Urinary bladder (tissue), 4 donors: ENCODE data around the gene REXO4. TPM values are rescaled to one million over a fixed set of nuclear protein-coding genes. Genes with fewer than 3 reads are reported as not detected.
A peak's percentile ranks its signal among the peaks of the same experiment; 100 is the strongest.

Experiments
- DNase-seq: peaks from one replicate; pipeline ENCODE4 v3.0.0-alpha.2; 2015; ENCODE audit errors: extremely low spot score
- H3K27ac ChIP-seq: one replicate; pipeline ENCODE4 v1.5.1; 2013; ENCODE audit warnings: low read depth, mild to moderate bottlenecking, moderate library complexity
- H3K36me3 ChIP-seq: one replicate; pipeline ENCODE4 v1.6.1; 2013; ENCODE audit warnings: mild to moderate bottlenecking, moderate library complexity; ENCODE audit not compliant: insufficient read depth
- H3K4me1 ChIP-seq: one replicate; pipeline ENCODE4 v1.6.1; 2013; ENCODE audit warnings: mild to moderate bottlenecking, moderate library complexity; ENCODE audit not compliant: insufficient read depth
- H3K4me3 ChIP-seq: one replicate; pipeline ENCODE4 v1.5.1; 2013; ENCODE audit warnings: low read depth, low read length
- WGBS: extraction: QIAGEN DNeasy Blood & Tissue Kit; methylation state at CpG from one replicate; pipeline ENCODE4 v1.1.7; 2013; 5-methylcytosine and 5-hydroxymethylcytosine counted together
- polyA plus RNA-seq: library from polyadenylated mRNA; stranded (reverse); fragments of 200-250 nt; gene quantifications from one replicate; pipeline ENCODE4 v1.2.3, GENCODE V29; 2013
- total RNA-seq: library from RNA; depleted of rRNA; stranded (reverse); fragments of >200 nt; gene quantifications from one replicate; pipeline ENCODE4 v1.2.3, GENCODE V29; 2014
- donor health status: healthy with polysubstance abuse.
- donor health status: healthy.

REXO4 gene
- total and polyA plus RNA-seq, 2 donors: 8.5 to 21.5 TPM

DNA sequence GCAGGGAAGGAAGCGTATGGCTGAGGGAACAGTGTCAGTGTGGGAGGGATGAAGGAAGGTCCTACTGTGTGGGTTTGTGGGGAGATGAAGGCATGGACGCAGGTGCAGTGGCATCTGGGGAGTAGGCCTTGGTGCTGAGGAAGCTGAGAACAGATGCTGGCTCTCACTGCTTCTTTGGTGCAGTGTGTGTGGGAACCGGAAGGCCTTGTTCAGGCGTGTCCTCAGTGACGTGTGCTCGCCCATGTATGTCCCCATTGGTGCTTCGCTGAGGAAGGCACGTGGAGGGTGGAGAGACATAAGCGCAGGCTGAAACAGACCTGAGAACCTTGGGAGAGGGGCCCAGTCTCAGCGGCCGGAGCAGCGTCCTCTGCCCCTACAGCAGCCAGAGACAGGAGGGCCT lies 23.1 kb upstream of the REXO4 start:
- 92% methylated on average over 12 of the region's 12 CpGs for WGBS
- no peaks in the 10 kb centered on the region for H3K4me1 ChIP-seq
- no peaks in the 10 kb centered on the region for H3K36me3 ChIP-seq
- no peak overlapping the region for H3K4me3 ChIP-seq
- no peak for DNase-seq
- no peak overlapping the region for H3K27ac ChIP-seq

DNA sequence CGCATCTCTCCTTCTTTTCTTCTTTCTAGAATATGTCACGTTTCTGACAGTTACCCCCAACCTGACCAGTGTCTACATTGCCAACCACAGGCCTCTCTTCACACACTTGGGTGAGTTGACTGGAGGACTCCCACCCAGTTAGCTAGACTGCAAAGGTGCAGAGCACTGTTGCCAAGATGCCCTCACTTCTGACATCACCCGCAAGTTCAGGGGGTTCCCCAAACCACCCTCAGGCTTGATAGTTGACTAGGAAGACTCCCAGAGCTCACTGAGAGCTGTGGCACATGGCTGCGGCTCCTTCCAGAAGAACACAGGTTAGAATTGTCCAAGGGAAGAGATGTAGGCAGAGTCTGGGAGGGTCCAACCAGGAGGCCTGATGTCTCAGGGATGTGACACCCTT lies 21.5 kb upstream of the REXO4 start:
- no peak for DNase-seq
- Histone ChIP-seq H3K27ac (no peak overlapping the region), H3K4me3 (no peak overlapping the region), H3K4me1 (no peaks in the 10 kb centered on the region), H3K36me3 (no peaks in the 10 kb centered on the region)
- 72% methylated on average over 4 of the region's 4 CpGs for WGBS

DNA sequence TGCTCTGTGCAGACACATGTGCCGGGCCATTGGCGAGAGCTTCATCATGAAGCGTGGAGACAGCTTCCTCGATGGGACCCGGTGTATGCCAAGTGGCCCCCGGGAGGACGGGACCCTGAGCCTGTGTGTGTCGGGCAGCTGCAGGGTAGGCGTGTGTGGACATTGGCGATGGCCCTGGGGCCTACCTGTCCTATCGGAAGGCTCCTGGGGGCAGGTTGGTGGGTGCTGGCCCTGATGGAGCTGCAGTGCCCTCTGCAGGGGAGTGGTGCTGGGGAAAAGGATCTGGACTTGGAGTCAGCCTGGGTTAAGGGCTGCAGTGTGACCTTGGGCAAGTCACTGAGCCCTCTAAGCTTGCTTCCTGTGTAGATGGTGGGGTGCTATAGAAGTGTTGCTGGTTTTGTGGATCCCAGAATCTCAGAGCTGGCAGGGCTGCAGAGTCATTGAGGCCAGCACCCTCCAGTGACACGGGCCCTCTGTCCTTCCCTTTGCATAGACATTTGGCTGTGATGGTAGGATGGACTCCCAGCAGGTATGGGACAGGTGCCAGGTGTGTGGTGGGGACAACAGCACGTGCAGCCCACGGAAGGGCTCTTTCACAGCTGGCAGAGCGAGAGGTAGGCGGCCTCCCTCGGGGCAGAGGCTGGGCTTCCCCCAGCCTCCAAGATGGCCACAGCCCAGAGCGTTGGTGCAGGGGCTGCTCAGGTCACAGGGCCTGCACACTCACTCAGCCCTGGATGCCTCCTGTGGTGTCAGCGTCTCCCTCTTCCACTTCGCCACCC lies 20.1 kb upstream of the REXO4 start:
- WGBS: 95% methylated on average over 20 of the region's 20 CpGs
- no peak for DNase-seq
- H3K4me3 ChIP-seq: no peak overlapping the region
- H3K4me1 ChIP-seq: no peaks in the 10 kb centered on the region
- H3K36me3 ChIP-seq: no peaks in the 10 kb centered on the region
- H3K27ac ChIP-seq: no peak overlapping the region

DNA sequence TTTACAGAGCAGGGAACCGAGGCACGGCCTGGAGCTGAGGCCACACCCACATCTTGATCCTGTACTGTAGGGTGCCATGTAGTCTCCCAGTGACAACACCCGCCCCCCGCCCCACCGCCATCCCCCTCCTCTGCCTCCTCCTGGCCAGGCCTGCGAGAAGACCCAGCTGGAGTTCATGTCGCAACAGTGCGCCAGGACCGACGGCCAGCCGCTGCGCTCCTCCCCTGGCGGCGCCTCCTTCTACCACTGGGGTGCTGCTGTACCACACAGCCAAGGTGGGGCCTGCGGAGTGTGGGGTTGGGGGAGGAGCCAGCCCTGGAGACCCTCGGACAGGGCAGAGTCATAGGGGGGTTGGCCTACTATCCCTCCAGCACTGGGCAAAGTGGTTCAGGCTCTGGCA lies 18.9 kb upstream of the REXO4 start:
- Histone ChIP-seq H3K4me1 (no peaks in the 10 kb centered on the region), H3K4me3 (no peak overlapping the region), H3K27ac (no peak overlapping the region), H3K36me3 (no peaks in the 10 kb centered on the region)
- no peak for DNase-seq
- 73% methylated on average over 16 of the region's 16 CpGs for WGBS

DNA sequence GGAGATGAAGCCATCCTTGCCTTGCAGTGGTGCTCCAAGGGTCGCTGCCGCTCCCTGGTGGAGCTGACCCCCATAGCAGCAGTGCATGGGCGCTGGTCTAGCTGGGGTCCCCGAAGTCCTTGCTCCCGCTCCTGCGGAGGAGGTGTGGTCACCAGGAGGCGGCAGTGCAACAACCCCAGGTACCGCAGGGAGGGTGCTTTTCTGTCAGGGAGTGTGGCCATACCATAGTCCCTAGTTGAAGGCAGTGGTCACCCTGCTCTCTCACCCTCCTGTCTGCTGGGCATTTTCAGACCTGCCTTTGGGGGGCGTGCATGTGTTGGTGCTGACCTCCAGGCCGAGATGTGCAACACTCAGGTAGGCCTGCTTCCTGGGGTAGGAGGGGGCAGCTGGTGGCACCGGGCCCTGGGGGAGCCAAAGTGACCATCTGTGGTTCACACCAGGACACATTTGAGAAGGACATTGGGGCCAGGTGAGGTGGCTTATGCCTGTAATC lies 15.6 kb upstream of the REXO4 start:
- no peaks in the 10 kb centered on the region for H3K36me3 ChIP-seq
- WGBS: 85% methylated on average over 11 of the region's 11 CpGs
- no peak overlapping the region for H3K4me3 ChIP-seq
- DNase-seq: no peak
- H3K27ac ChIP-seq: no peak overlapping the region
- no peaks in the 10 kb centered on the region for H3K4me1 ChIP-seq

DNA sequence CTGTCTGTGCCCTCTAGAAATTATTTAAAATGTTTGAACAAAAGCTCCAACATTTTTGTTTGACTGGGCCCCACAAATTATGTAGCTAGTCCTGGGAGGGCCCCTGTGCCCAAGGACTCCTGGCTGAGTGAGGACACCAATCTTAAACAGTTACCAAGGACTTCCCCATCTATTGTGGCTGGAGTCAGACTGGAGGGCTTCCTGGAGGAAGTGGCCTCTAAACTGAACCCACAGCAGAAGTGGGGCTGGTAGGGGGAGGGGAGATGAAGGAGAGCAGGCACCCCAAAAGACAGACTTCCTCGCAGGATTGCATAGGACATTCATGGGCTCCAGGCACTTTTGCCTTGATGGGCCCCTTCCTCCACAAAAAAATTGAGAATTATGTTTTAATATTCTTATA lies 12.4 kb upstream of the REXO4 start:
- H3K36me3 ChIP-seq: no peaks in the 10 kb centered on the region
- no peaks in the 10 kb centered on the region for H3K4me1 ChIP-seq
- WGBS: 98% methylated on average over 1 of the region's 1 CpG
- no peak for DNase-seq
- no peak overlapping the region for H3K4me3 ChIP-seq
- no peak overlapping the region for H3K27ac ChIP-seq

DNA sequence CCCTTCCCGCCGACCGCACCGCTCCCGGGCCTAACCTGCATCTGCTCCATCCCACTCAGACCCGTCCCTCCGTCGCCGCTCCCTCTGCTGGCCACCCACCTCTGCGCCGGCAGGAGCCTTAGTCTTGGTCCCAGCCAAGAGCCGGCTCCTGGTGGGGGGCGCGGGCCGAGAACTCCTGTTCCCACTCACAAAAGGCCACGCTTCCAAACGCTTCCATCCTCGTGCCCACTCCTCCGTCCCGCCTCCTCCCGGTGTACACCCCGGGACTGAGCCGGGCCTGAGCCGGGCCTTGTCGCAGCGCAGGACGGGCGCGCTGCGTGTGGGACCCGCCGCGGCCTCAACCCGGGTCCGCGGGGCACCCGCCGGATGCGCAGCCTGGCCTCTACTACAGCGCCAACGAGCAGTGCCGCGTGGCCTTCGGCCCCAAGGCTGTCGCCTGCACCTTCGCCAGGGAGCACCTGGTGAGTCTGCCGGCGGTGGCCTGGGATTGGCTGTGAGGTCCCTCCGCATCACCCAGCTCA lies 11.9 kb upstream of the REXO4 start:
- DNase-seq: no peak
- WGBS: 30% methylated on average over 49 of the region's 49 CpGs
- Histone ChIP-seq H3K27ac (no peak overlapping the region), H3K4me1 (no peaks in the 10 kb centered on the region), H3K36me3 (no peaks in the 10 kb centered on the region), H3K4me3 (no peak overlapping the region)

DNA sequence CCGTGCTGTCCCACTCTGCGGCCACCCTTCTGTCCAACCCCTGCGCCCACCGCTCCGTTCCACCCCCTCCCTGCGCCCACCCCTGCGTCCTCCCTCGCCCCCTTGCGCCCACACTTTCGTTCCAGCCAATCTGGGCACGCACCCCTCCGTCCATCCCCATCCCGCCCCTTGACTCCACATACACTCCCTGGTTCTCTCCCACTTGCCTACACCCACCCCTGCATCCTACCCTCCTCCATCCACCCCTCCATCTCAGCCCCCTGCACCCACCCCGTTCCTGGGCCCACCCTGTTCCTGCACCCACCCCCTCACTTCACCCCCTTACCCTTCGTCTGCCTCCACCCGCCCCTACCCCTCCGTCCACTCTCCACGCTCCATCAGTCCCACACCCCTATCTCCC lies 11.4 kb upstream of the REXO4 start:
- no peaks in the 10 kb centered on the region for H3K4me1 ChIP-seq
- 5% methylated on average over 18 of the region's 18 CpGs for WGBS
- H3K36me3 ChIP-seq: no peaks in the 10 kb centered on the region
- peak overlapping the region; percentile 35 for H3K4me3 ChIP-seq
- no peak for DNase-seq
- no peak overlapping the region for H3K27ac ChIP-seq

DNA sequence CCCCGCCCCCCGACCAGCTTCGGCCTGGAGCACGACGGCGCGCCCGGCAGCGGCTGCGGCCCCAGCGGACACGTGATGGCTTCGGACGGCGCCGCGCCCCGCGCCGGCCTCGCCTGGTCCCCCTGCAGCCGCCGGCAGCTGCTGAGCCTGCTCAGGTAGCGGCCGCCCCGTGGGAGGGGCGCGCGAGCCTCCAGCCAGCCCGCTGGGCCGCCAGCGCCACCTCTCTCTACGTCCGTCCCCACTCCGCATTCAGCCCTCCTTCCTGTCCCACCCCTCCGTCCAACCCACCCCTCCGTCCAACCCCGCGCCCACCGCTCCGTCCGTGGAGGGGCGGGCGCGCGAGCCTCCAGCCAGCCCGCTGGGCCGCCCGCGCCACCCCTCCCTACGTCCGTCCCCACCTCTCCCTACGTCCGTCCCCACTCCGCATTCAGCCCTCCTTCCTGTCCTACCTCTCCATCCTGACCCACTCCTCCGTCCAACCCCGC lies 10.8 kb upstream of the REXO4 start:
- Histone ChIP-seq H3K4me1 (no peaks in the 10 kb centered on the region), H3K27ac (no peak overlapping the region), H3K36me3 (no peaks in the 10 kb centered on the region), H3K4me3 (peak overlapping the region; percentile 35)
- DNase-seq: no peak
- WGBS: under 1% methylated on average over 57 of the region's 57 CpGs

DNA sequence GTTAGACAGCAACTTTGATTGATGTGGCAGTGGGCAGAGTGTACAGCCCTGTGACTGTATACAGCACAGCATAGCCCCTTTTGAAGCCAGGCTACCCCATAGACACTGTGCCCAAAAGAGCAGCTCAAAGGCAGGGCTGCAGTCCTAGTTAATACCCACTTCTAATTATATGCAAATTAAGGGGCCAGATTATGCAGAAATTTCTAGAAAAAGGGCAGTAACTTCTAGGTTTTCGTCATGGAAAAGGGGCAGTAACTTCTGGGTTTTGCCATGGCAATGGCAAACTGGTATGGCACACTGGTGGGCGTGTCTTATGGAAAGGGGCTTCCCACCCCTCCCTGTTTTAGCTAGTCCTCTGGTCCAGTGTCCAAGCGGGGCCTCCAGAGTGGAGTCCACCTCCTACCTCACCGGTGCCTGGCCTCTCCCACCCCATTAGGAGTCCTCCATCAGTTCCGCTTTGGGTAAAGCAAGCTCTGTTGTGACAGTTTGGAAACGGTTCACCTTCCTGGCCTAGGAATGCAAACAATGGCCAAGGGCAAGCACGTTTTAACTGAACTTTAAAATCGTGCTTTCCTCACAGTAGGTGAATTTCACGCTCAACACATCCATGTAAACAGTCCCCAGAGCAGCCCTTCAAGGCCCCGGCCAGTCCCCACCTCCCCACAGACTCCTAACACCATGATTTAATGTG lies 10.0 kb upstream of the REXO4 start:
- no peak for DNase-seq
- no peaks in the 10 kb centered on the region for H3K36me3 ChIP-seq
- no peaks in the 10 kb centered on the region for H3K4me1 ChIP-seq
- no peak overlapping the region for H3K4me3 ChIP-seq
- WGBS: 63% methylated on average over 10 of the region's 10 CpGs
- no peak overlapping the region for H3K27ac ChIP-seq

DNA sequence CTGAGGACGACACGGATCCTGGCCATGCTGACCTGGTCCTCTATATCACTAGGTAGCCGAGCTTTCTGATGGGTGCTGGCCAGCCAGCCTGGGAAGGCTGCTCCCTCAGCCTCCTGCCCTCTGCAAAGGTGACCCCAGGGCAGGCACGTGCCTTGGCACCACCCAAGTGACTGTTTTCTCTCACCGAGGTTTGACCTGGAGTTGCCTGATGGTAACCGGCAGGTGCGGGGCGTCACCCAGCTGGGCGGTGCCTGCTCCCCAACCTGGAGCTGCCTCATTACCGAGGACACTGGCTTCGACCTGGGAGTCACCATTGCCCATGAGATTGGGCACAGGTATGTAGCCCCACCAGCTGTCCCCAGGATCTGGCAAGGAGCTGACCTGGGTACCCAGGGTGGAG lies 8.2 kb upstream of the REXO4 start:
- H3K4me1 ChIP-seq: no peaks in the 10 kb centered on the region
- H3K4me3 ChIP-seq: no peak overlapping the region
- no peaks in the 10 kb centered on the region for H3K36me3 ChIP-seq
- 92% methylated on average over 11 of the region's 11 CpGs for WGBS
- no peak for DNase-seq
- H3K27ac ChIP-seq: no peak overlapping the region

DNA sequence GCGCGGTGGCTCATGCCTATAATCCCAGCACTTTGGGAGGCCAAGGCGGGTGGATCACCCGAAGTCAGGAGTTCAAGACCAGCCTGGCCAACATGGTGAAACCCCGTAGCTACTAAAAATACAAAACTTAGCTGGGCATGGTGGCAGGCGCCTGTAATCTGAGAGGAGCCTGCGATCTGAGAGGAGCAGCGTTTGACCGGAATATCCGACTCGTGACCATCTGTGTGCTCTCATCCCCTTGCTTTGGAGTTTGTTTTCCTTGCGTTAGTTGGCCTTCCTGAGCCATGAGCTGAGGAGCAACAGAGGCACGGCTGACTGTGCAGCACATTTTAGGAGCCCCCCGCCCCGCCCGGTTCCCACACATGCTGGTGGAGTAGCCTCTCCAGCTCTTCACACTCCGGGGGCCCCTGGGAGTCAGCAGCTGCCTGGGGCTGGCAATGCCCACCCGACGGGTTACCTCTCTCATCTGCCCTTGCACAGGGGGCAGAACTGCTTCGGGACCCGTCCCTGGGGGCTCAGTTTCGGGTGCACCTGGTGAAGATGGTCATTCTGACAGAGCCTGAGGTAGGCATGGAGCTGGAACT lies 7.3 kb upstream of the REXO4 start:
- 92% methylated on average over 22 of the region's 22 CpGs for WGBS
- no peak overlapping the region for H3K27ac ChIP-seq
- H3K4me3 ChIP-seq: no peak overlapping the region
- no peaks in the 10 kb centered on the region for H3K36me3 ChIP-seq
- no peaks in the 10 kb centered on the region for H3K4me1 ChIP-seq
- no peak for DNase-seq

DNA sequence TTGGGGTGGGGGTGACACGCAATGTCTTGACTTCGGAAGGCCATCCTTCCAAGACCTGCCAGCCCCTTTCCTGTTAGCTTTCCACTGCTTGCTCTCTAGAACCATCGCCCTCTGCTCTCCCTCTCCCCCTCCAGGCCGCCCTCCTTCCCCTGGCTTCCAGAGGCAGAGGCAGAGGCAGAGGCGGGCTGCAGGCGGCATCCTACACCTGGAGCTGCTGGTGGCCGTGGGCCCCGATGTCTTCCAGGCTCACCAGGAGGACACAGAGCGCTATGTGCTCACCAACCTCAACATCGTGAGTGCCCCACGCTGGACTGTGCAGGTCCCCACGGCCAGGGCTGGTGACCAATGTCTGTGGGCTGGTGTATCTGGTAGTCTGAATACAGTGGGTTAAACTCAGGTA lies 6.4 kb upstream of the REXO4 start:
- Histone ChIP-seq H3K4me3 (no peak overlapping the region), H3K36me3 (no peaks in the 10 kb centered on the region), H3K4me1 (no peaks in the 10 kb centered on the region), H3K27ac (no peak overlapping the region)
- no peak for DNase-seq
- 94% methylated on average over 12 of the region's 12 CpGs for WGBS

DNA sequence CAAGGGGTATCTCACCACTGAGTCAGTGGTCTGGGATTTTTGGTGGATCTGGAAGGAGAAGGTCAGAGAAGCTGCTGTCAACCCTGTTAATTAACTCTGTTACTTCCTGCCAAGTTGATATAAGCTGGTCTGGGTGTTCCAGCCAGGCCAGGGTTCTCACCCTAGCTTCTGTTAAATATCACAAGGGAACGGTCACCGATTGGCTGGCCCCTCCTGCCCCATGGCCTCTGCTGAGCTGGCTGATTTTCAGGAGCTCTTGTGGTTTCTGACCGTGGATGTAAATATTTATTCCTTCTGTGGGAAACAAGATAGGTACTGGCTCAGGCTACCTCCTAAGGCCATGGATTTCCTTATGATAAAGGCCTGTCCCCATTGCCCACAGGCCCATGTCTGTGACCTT lies 5.4 kb upstream of the REXO4 start:
- Histone ChIP-seq H3K4me1 (no peaks in the 10 kb centered on the region), H3K4me3 (no peak overlapping the region), H3K36me3 (no peaks in the 10 kb centered on the region), H3K27ac (no peak overlapping the region)
- DNase-seq: no peak
- WGBS: 43% methylated on average over 3 of the region's 3 CpGs
